HG03469 (cell line): Measurements from ENCODE around the gene IL1F10.
"Not testable (repeated sequence)": the region's sequence is repeated elsewhere in the genome, so short reads cannot be mapped to it uniquely, and the experiment has no call there.

Source experiments
- ATAC-seq: cut with Tn5 transposase; IDR thresholded peaks from one replicate; pipeline ENCODE4 v1.9.1; 2021; ENCODE audit warnings: mild to moderate bottlenecking, moderate library complexity, moderate number of reproducible peaks; ENCODE audit not compliant: unreplicated experiment

The IL1F10 gene

GRCh38 chr2:113080134-113080533 lies 12.4 kb downstream of the IL1F10 start:
- no peak for ATAC-seq

- ATAC-seq = no peak
Measured at GRCh38 chr2:113081488-113082210, 13.9 kb downstream of the IL1F10 start.

GRCh38 chr2:113083296-113083695 lies 15.5 kb downstream of the IL1F10 start:
- ATAC-seq = no peak

GRCh38 chr2:113084249-113085000 lies 16.7 kb downstream of the IL1F10 start:
- no peak for ATAC-seq

GRCh38 chr2:113085542-113085941 lies 17.8 kb downstream of the IL1F10 start:
- ATAC-seq = no peak

- no peak for ATAC-seq
Measured at GRCh38 chr2:113088213-113088992, 20.6 kb downstream of the IL1F10 start.

- ATAC-seq = no peak
Measured at GRCh38 chr2:113089916-113090315, 22.1 kb downstream of the IL1F10 start.

GRCh38 chr2:113091231-113091896 lies 23.6 kb downstream of the IL1F10 start:
- ATAC-seq = no peak

GRCh38 chr2:113092864-113093612 lies 25.3 kb downstream of the IL1F10 start:
- ATAC-seq = no peak

- no peak for ATAC-seq
Measured at GRCh38 chr2:113093613-113093977, 25.8 kb downstream of the IL1F10 start.

- not testable (repeated sequence) for ATAC-seq
Measured at GRCh38 chr2:113096306-113096705, 28.5 kb downstream of the IL1F10 start.

GRCh38 chr2:113096842-113097618 lies 29.3 kb downstream of the IL1F10 start:
- ATAC-seq = not testable (repeated sequence)

GRCh38 chr2:113098041-113098440 lies 30.3 kb downstream of the IL1F10 start:
- ATAC-seq = no peak

- no peak for ATAC-seq
Measured at GRCh38 chr2:113098532-113098931, 30.8 kb downstream of the IL1F10 start.

GRCh38 chr2:113102133-113102532 lies 34.4 kb downstream of the IL1F10 start:
- no peak for ATAC-seq

GRCh38 chr2:113103277-113103676 lies 35.5 kb downstream of the IL1F10 start:
- ATAC-seq = no peak

GRCh38 chr2:113104054-113104611 lies 36.4 kb downstream of the IL1F10 start:
- no peak for ATAC-seq

GRCh38 chr2:113105047-113105785 lies 37.4 kb downstream of the IL1F10 start:
- no peak for ATAC-seq

GRCh38 chr2:113111121-113111520 lies 43.4 kb downstream of the IL1F10 start:
- ATAC-seq = no peak
